ENCODE data around the gene ATF6B. TPM values are rescaled to one million over a fixed set of nuclear protein-coding genes. Genes with fewer than 3 reads are reported as not detected.

Gene ATF6B
- total and polyA plus RNA-seq, 2 of the 13 experiments (the other 11 are each of a cell fraction or from before 2014, with no cell fraction given), result 18.1 to 44.0 TPM

- TF ChIP-seq NCOR1 (IDR thresholded peaks at IDR 0.05; ENCODE audit: borderline replicate concordance, low read length) (peak; percentile 47; the same call in 1 of the 2 replicates), NFATC3 (CRISPR knock-in tag; IDR thresholded peaks at IDR 0.05) (peak; percentile 74), ZNF782 (CRISPR knock-in tag; IDR thresholded peaks at IDR 0.05; ENCODE audit: borderline replicate concordance) (peak; percentile 81; the same call in 1 of the 2 replicates), ZBTB20 (CRISPR knock-in tag; IDR thresholded peaks at IDR 0.05; ENCODE audit: borderline replicate concordance, low read depth) (no peak; the same call in 1 of the 2 replicates), ZNF138 (CRISPR knock-in tag; IDR thresholded peaks at IDR 0.05; ENCODE audit: low read depth) (0 out of 2 replicates have a peak, but pooled peaks have one; percentile 83), ZNF224 (CRISPR knock-in tag; IDR thresholded peaks at IDR 0.05) (peak; percentile 27), ZNF768 (CRISPR knock-in tag; IDR thresholded peaks at IDR 0.05) (no peak), TARDBP (CRISPR knock-in tag; IDR thresholded peaks at IDR 0.05) (peak; percentile 44; the same call in 1 of the 2 replicates), HES4 (CRISPR knock-in tag; IDR thresholded peaks at IDR 0.05; ENCODE audit: borderline replicate concordance) (no peak), ZNF124 (CRISPR knock-in tag; IDR thresholded peaks at IDR 0.05) (peak; percentile 22; the same call in 1 of the 2 replicates), THAP9 (CRISPR knock-in tag; IDR thresholded peaks at IDR 0.05; ENCODE audit: borderline replicate concordance) (peak; percentile 85; the same call in 1 of the 2 replicates), ERF (CRISPR knock-in tag; IDR thresholded peaks at IDR 0.05) (peak; percentile 63; the same call in 1 of the 2 replicates), MED1 (CRISPR knock-in tag; IDR thresholded peaks at IDR 0.05) (peak; percentile 79), MEIS2 (CRISPR knock-in tag; IDR thresholded peaks at IDR 0.05) (peak; percentile 75), ZNF205 (CRISPR knock-in tag; IDR thresholded peaks at IDR 0.05) (no peak)
- TF ChIP-seq, protein P1, sequence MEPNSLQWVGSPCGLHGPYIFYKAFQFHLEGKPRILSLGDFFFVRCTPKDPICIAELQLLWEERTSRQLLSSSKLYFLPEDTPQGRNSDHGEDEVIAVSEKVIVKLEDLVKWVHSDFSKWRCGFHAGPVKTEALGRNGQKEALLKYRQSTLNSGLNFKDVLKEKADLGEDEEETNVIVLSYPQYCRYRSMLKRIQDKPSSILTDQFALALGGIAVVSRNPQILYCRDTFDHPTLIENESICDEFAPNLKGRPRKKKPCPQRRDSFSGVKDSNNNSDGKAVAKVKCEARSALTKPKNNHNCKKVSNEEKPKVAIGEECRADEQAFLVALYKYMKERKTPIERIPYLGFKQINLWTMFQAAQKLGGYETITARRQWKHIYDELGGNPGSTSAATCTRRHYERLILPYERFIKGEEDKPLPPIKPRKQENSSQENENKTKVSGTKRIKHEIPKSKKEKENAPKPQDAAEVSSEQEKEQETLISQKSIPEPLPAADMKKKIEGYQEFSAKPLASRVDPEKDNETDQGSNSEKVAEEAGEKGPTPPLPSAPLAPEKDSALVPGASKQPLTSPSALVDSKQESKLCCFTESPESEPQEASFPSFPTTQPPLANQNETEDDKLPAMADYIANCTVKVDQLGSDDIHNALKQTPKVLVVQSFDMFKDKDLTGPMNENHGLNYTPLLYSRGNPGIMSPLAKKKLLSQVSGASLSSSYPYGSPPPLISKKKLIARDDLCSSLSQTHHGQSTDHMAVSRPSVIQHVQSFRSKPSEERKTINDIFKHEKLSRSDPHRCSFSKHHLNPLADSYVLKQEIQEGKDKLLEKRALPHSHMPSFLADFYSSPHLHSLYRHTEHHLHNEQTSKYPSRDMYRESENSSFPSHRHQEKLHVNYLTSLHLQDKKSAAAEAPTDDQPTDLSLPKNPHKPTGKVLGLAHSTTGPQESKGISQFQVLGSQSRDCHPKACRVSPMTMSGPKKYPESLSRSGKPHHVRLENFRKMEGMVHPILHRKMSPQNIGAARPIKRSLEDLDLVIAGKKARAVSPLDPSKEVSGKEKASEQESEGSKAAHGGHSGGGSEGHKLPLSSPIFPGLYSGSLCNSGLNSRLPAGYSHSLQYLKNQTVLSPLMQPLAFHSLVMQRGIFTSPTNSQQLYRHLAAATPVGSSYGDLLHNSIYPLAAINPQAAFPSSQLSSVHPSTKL (CRISPR knock-in tag; IDR thresholded peaks at IDR 0.05), result peak; percentile 48; the same call in 1 of the 2 replicates
- TF ChIP-seq, protein P2, sequence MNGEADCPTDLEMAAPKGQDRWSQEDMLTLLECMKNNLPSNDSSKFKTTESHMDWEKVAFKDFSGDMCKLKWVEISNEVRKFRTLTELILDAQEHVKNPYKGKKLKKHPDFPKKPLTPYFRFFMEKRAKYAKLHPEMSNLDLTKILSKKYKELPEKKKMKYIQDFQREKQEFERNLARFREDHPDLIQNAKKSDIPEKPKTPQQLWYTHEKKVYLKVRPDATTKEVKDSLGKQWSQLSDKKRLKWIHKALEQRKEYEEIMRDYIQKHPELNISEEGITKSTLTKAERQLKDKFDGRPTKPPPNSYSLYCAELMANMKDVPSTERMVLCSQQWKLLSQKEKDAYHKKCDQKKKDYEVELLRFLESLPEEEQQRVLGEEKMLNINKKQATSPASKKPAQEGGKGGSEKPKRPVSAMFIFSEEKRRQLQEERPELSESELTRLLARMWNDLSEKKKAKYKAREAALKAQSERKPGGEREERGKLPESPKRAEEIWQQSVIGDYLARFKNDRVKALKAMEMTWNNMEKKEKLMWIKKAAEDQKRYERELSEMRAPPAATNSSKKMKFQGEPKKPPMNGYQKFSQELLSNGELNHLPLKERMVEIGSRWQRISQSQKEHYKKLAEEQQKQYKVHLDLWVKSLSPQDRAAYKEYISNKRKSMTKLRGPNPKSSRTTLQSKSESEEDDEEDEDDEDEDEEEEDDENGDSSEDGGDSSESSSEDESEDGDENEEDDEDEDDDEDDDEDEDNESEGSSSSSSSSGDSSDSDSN (CRISPR knock-in tag; IDR thresholded peaks at IDR 0.05), result no peak; the same call in 1 of the 2 replicates
- TF ChIP-seq, protein P3, sequence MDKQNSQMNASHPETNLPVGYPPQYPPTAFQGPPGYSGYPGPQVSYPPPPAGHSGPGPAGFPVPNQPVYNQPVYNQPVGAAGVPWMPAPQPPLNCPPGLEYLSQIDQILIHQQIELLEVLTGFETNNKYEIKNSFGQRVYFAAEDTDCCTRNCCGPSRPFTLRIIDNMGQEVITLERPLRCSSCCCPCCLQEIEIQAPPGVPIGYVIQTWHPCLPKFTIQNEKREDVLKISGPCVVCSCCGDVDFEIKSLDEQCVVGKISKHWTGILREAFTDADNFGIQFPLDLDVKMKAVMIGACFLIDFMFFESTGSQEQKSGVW (CRISPR knock-in tag; IDR thresholded peaks at IDR 0.05; ENCODE audit: borderline replicate concordance), result no peak
Measured at GRCh38 chr6:32153564-32154513, 25.8 kb upstream of the ATF6B start, which contains the start of gene PPT2 (continued).

Data from HepG2 (cell line).